ENCODE results near the gene ZNHIT3.
A peak's percentile ranks its signal among the peaks of the same experiment; 100 is the strongest.

Gene ZNHIT3

DNA sequence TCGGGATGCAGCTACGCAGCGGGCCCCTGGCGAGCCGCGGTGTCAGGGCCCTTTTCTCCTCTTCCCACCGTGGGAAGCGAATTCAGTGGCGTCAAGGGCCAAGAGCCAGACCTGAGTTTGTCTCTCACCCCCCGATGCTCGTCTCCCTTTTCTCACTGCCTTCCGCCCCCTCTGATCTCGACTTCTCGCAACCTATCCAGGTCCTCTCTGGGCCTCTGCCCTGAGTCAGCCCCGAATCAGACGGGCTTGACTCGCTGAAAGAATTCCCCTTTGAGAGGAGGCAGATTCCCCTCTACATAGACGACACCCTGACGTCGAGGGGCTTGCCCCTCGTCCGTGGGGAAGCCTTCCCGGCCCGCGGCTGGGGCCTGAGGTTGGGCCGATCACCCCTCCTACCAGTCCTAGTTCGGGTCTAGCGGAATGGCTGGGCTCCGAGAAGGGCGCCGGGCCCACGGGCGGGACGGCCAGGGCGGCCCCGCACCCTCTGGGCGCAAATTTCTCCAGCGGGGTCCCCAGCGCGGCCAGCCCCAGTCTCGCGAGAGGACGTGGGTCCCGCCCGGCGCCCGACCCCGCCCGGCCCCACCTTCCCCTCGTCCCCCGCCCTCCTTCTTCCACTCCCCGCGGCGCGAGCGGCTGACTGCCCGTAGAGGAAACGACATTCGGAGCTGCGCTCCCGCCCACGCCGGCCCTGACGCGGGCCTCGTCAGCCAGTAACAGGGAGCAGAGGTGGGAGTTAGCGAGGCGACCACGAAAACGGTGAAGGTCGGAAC, 58.0 kb downstream of the ZNHIT3 start, which contains the start of gene GGNBP2:
Gene GGNBP2 (plus strand): TSS at position 613 of the 770 bp plus-strand sequence. CDS start 806 bp downstream, outside the sequence.
- Histone ChIP-seq H3K4me1 (ENCODE audit: insufficient read depth, low read length) (peaks cover 37% of the 10 kb centered on the region), H3K4me3 (ENCODE audit: low read depth in 1 of 2, low read length in 2 of 2) (peak within 1 kb of the TSS; percentile 99), H4K20me1 (ENCODE audit: insufficient read depth, low read length) (peaks cover 28% of the 10 kb centered on the region), H2AFZ (ENCODE audit: low read depth, low read length) (peak within 1 kb of the TSS; percentile 100), H3K79me2 (ENCODE audit: insufficient read depth, low read length) (peaks cover 62% of the 10 kb centered on the region), H3K27me3 (ENCODE audit: insufficient read depth, low read length, poor library complexity) (no peaks in the 10 kb centered on the region), H3K9ac (ENCODE audit: low read depth, low read length) (peak within 1 kb of the TSS; percentile 100), H3K27ac (ENCODE audit: low read length) (peak within 1 kb of the TSS; percentile 99), H3K36me3 (ENCODE audit: insufficient read depth, low read length) (peaks cover 29% of the 10 kb centered on the region), H3K9me3 (ENCODE audit: insufficient read depth, low read length, severe bottlenecking) (no peaks in the 10 kb centered on the region), H3K4me2 (ENCODE audit: insufficient read depth, low read length) (peak within 1 kb of the TSS; percentile 90)
- DNase-seq = peak; percentile 94
- TF ChIP-seq, protein P1, sequence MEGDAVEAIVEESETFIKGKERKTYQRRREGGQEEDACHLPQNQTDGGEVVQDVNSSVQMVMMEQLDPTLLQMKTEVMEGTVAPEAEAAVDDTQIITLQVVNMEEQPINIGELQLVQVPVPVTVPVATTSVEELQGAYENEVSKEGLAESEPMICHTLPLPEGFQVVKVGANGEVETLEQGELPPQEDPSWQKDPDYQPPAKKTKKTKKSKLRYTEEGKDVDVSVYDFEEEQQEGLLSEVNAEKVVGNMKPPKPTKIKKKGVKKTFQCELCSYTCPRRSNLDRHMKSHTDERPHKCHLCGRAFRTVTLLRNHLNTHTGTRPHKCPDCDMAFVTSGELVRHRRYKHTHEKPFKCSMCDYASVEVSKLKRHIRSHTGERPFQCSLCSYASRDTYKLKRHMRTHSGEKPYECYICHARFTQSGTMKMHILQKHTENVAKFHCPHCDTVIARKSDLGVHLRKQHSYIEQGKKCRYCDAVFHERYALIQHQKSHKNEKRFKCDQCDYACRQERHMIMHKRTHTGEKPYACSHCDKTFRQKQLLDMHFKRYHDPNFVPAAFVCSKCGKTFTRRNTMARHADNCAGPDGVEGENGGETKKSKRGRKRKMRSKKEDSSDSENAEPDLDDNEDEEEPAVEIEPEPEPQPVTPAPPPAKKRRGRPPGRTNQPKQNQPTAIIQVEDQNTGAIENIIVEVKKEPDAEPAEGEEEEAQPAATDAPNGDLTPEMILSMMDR (IDR thresholded peaks at IDR 0.05; ENCODE audit: borderline replicate concordance, extremely low read depth, low read length, poor library complexity, severe bottlenecking) = peak; percentile 0
- no peak for TF ChIP-seq EZH2 (IDR thresholded peaks at IDR 0.05; ENCODE audit: borderline replicate concordance, low read depth, low read length, severe bottlenecking)
- peak; percentile 70 for ATAC-seq (ENCODE audit: insufficient read depth, low read depth)

DNA sequence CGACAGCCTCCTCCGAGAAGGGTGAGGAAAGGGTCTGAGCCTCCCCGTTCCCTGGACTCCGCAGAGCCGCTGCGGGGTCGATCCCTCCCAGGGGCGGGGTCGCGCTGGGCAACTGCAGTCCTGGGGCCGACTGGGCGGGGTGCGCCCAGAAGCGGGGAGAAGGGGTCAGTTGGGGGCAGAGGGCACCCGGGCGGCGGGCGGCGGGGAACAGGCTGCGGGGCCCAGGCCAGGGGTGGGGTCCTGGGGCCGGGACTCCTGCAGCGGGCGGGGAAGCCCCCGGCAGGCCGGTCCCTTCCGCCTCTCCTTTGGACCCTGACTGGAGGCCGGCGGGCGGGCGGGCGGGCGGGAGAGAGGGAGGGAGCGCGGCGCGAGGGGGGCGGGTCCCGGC, 58.6 kb downstream of the ZNHIT3 start:
- peaks cover 42% of the 10 kb centered on the region for H3K4me1 ChIP-seq (ENCODE audit: insufficient read depth, low read length)
- peak overlapping the region; percentile 99 for H3K27ac ChIP-seq (ENCODE audit: low read length)
- H4K20me1 ChIP-seq (ENCODE audit: insufficient read depth, low read length) = peaks cover 30% of the 10 kb centered on the region
- peak overlapping the region; percentile 100 for H3K9ac ChIP-seq (ENCODE audit: low read depth, low read length)
- ATAC-seq (ENCODE audit: insufficient read depth, low read depth) (no peak; the same call in 2 of the 3 replicates), DNase-seq (no peak)
- no peaks in the 10 kb centered on the region for H3K9me3 ChIP-seq (ENCODE audit: insufficient read depth, low read length, severe bottlenecking)
- peak overlapping the region; percentile 99 for H3K4me3 ChIP-seq (ENCODE audit: low read depth in 1 of 2, low read length in 2 of 2)
- H2AFZ ChIP-seq (ENCODE audit: low read depth, low read length) = peak overlapping the region; percentile 88
- peak overlapping the region; percentile 60 for H3K4me2 ChIP-seq (ENCODE audit: insufficient read depth, low read length)
- H3K36me3 ChIP-seq (ENCODE audit: insufficient read depth, low read length) = peaks cover 34% of the 10 kb centered on the region
- peaks cover 68% of the 10 kb centered on the region for H3K79me2 ChIP-seq (ENCODE audit: insufficient read depth, low read length)
- TF ChIP-seq, protein P1 (IDR thresholded peaks at IDR 0.05; ENCODE audit: borderline replicate concordance, extremely low read depth, low read length, poor library complexity, severe bottlenecking) = no peak
- TF ChIP-seq EZH2 (IDR thresholded peaks at IDR 0.05; ENCODE audit: borderline replicate concordance, low read depth, low read length, severe bottlenecking) = no peak
- H3K27me3 ChIP-seq (ENCODE audit: insufficient read depth, low read length, poor library complexity) = no peaks in the 10 kb centered on the region

All from DND-41 (cell line).